ENCODE results near the gene SSBP3. TPM values are rescaled to one million over a fixed set of nuclear protein-coding genes. Genes with fewer than 3 reads are reported as not detected.

The SSBP3 gene
- polyA plus RNA-seq, 1 donor (not counting 4 experiments of a cell fraction or from before 2014, with no cell fraction given): 16.9 TPM

- FAIRE-seq (no peak), DNase-seq (ENCODE audit: low read depth, low spot score) (no peak)
- dilution Hi-C loops (cut with MboI; ENCODE audit: extremely low pct_ligation_motif_present, low sequenced_read_pairs): no loop called here
- H3K79me2 ChIP-seq (ENCODE audit: control insufficient read depth, insufficient read depth, low read length): no peaks in the 10 kb centered on the region
- no peaks in the 10 kb centered on the region for H3K36me3 ChIP-seq (ENCODE audit: control insufficient read depth in 2 of 2, extremely low read depth in 1 of 2, insufficient read depth in 2 of 2, low read length in 2 of 2)
- H4K20me1 ChIP-seq (ENCODE audit: control insufficient read depth, extremely low read depth, insufficient read depth, low read length): no peaks in the 10 kb centered on the region
- H3K4me1 ChIP-seq (ENCODE audit: control insufficient read depth, extremely low read depth, insufficient read depth, low read length): no peaks in the 10 kb centered on the region
- H3K4me3 ChIP-seq (ENCODE audit: control insufficient read depth in 2 of 3, extremely low read depth in 1 of 3, insufficient read depth in 2 of 3, low read depth in 1 of 3, low read length in 3 of 3): no peak overlapping the region
- H3K9me1 ChIP-seq (ENCODE audit: control insufficient read depth, extremely low read depth, insufficient read depth, low read length): no peaks in the 10 kb centered on the region
- H2AFZ ChIP-seq (ENCODE audit: control insufficient read depth, low read length): no peak overlapping the region
- H3K9me3 ChIP-seq (ENCODE audit: control insufficient read depth, low read depth, low read length): no peaks in the 10 kb centered on the region
- no peak overlapping the region for H3K27ac ChIP-seq (ENCODE audit: control insufficient read depth, insufficient read depth, low read length)
- H3K27me3 ChIP-seq (ENCODE audit: control insufficient read depth, extremely low read depth, insufficient read depth, low read length): no peaks in the 10 kb centered on the region
- no peak overlapping the region for H3K4me2 ChIP-seq (ENCODE audit: control insufficient read depth, extremely low read depth, insufficient read depth, low read depth, low read length)
- TF ChIP-seq CTCF (optimal IDR thresholded peaks at IDR 0.05 in 1 of 3, IDR thresholded peaks at IDR 0.05 in 1 of 3, conservative IDR thresholded peaks at IDR 0.05 in 1 of 3; ENCODE audit: extremely low read depth in 1 of 3, insufficient read depth in 2 of 3, low read length in 3 of 3): no peak
- TF ChIP-seq EZH2 (IDR thresholded peaks at IDR 0.05; ENCODE audit: low read length): no peak
- no peak overlapping the region for H3K9ac ChIP-seq (ENCODE audit: control insufficient read depth, extremely low read depth, insufficient read depth, low read length)
These were observed 212.7 kb downstream of the SSBP3 start for GRCh38 chr1:54193453-54193852.

GRCh38 chr1:54191525-54191924 lies 214.7 kb downstream of the SSBP3 start:
- FAIRE-seq (no peak), DNase-seq (ENCODE audit: low read depth, low spot score) (no peak)
- Histone ChIP-seq H3K27me3 (ENCODE audit: control insufficient read depth, extremely low read depth, insufficient read depth, low read length) (no peaks in the 10 kb centered on the region), H3K4me3 (ENCODE audit: control insufficient read depth in 2 of 3, extremely low read depth in 1 of 3, insufficient read depth in 2 of 3, low read depth in 1 of 3, low read length in 3 of 3) (no peak overlapping the region), H3K9me3 (ENCODE audit: control insufficient read depth, low read depth, low read length) (no peaks in the 10 kb centered on the region), H3K4me1 (ENCODE audit: control insufficient read depth, extremely low read depth, insufficient read depth, low read length) (no peaks in the 10 kb centered on the region), H3K9me1 (ENCODE audit: control insufficient read depth, extremely low read depth, insufficient read depth, low read length) (no peaks in the 10 kb centered on the region), H3K9ac (ENCODE audit: control insufficient read depth, extremely low read depth, insufficient read depth, low read length) (no peak overlapping the region), H3K36me3 (ENCODE audit: control insufficient read depth in 2 of 2, extremely low read depth in 1 of 2, insufficient read depth in 2 of 2, low read length in 2 of 2) (no peaks in the 10 kb centered on the region), H3K79me2 (ENCODE audit: control insufficient read depth, insufficient read depth, low read length) (no peaks in the 10 kb centered on the region), H3K27ac (ENCODE audit: control insufficient read depth, insufficient read depth, low read length) (no peak overlapping the region), H3K4me2 (ENCODE audit: control insufficient read depth, extremely low read depth, insufficient read depth, low read depth, low read length) (no peak overlapping the region), H2AFZ (ENCODE audit: control insufficient read depth, low read length) (no peak overlapping the region), H4K20me1 (ENCODE audit: control insufficient read depth, extremely low read depth, insufficient read depth, low read length) (no peaks in the 10 kb centered on the region)
- dilution Hi-C loops (cut with MboI; ENCODE audit: extremely low pct_ligation_motif_present, low sequenced_read_pairs): no loop called here
- no peak for TF ChIP-seq CTCF (optimal IDR thresholded peaks at IDR 0.05 in 1 of 3, IDR thresholded peaks at IDR 0.05 in 1 of 3, conservative IDR thresholded peaks at IDR 0.05 in 1 of 3; ENCODE audit: extremely low read depth in 1 of 3, insufficient read depth in 2 of 3, low read length in 3 of 3)
